Thyroid gland (tissue), 4 donors: ENCODE measurements around the gene FALEC.
"Not testable (repeated sequence)": the region's sequence is repeated elsewhere in the genome, so short reads cannot be mapped to it uniquely, and the experiment has no call there.

Experiments used
- POLR2A ChIP-seq, 2 donors: fragments of 450-650 bp; IDR thresholded peaks; one replicate each; pipeline ENCODE4 v1.6.1; 2017; ENCODE audit warnings: antibody characterized with exemption in 2 of 2, mild to moderate bottlenecking in 2 of 2, moderate library complexity in 1 of 2
- TF ChIP-seq, protein P1 (sequence below), 6 experiments: fragments of 200-600 bp in 3 of 6; fragments of 450-650 bp in 3 of 6; sonication (generic) in 3 of 6; IDR thresholded peaks; one replicate each; pipeline ENCODE4 v1.5.1; 2016 to 2019; ENCODE audit warnings: antibody characterized with exemption in 6 of 6, mild to moderate bottlenecking in 2 of 6, inconsistent platforms in 1 of 6, moderate library complexity in 1 of 6

DNA sequence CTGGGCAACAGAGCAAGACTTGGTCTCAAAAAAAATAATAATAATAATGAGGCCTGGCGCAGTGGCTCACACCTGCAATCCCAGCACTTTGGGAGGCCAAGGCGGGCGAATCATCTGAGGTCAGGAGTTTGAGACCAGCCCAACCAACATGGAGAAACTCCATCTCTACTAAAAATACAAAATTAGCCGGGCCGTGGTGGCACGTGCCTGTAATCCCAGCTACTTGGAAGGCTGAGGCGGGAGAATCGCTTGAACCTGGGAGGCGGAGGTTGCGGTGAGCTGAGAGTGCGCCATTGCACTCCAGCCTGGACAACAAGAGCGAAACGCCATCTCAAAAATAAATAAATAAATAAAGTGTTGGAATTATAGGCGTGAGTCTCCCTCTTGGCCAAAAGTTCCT lies 66.4 kb downstream of the FALEC start:
- TF ChIP-seq, protein P1, sequence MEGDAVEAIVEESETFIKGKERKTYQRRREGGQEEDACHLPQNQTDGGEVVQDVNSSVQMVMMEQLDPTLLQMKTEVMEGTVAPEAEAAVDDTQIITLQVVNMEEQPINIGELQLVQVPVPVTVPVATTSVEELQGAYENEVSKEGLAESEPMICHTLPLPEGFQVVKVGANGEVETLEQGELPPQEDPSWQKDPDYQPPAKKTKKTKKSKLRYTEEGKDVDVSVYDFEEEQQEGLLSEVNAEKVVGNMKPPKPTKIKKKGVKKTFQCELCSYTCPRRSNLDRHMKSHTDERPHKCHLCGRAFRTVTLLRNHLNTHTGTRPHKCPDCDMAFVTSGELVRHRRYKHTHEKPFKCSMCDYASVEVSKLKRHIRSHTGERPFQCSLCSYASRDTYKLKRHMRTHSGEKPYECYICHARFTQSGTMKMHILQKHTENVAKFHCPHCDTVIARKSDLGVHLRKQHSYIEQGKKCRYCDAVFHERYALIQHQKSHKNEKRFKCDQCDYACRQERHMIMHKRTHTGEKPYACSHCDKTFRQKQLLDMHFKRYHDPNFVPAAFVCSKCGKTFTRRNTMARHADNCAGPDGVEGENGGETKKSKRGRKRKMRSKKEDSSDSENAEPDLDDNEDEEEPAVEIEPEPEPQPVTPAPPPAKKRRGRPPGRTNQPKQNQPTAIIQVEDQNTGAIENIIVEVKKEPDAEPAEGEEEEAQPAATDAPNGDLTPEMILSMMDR (IDR thresholded peaks at IDR 0.05) = not testable (repeated sequence)
- TF ChIP-seq POLR2A (IDR thresholded peaks at IDR 0.05) = not testable (repeated sequence)
